Activated naive CD8-positive, alpha-beta T cell treated with anti-CD3 and anti-CD28 coated beads, Interleukin-2, amount 10 ng/mL, durations not matched to agents 7 days and 5 days (primary cell): ENCODE measurements around the gene HAUS6. TPM values are rescaled to one million over a fixed set of nuclear protein-coding genes. Genes with fewer than 3 reads are reported as not detected.
"Not testable (repeated sequence)": the region's sequence is repeated elsewhere in the genome, so short reads cannot be mapped to it uniquely, and the experiment has no call there.

Experiments
- ATAC-seq: fragments of 150-1000 bp; cut with Tn5 transposase; one replicate; pipeline ENCODE4 v1.10.0; 2021; ENCODE audit warnings: low read depth, moderate library complexity
- POLR2A ChIA-PET: fragments of 350-600 bp; sonication (Branson Sonifier 250); formaldehyde crosslinking; loops from one replicate; lab custom pipeline; 2021; ENCODE audit warnings: antibody characterized with exemption; lab: Charles Lee
- DNase-seq: peaks from one replicate; pipeline ENCODE4 v3.0.0; 2021
- H3K27ac Mint-ChIP-seq: one replicate; pipeline ENCODE4 v1.8.0; 2022; ENCODE audit warnings: mild to moderate bottlenecking, mixed read lengths
- H3K27me3 Mint-ChIP-seq: one replicate; pipeline ENCODE4 v1.8.0; 2022; ENCODE audit warnings: mild to moderate bottlenecking, moderate library complexity, mixed read lengths
- H3K36me3 Mint-ChIP-seq: one replicate; pipeline ENCODE4 v1.8.0; 2021; ENCODE audit warnings: mild to moderate bottlenecking, mixed read lengths
- H3K4me1 Mint-ChIP-seq: one replicate; pipeline ENCODE4 v1.8.0; 2021; ENCODE audit warnings: mixed read lengths
- H3K4me3 Mint-ChIP-seq: one replicate; pipeline ENCODE4 v1.8.0; 2022; ENCODE audit warnings: mild to moderate bottlenecking, moderate library complexity, mixed read lengths
- H3K9me3 Mint-ChIP-seq: one replicate; pipeline ENCODE4 v1.8.0; 2021; ENCODE audit warnings: mixed read lengths
- total RNA-seq, 2 experiments: library from RNA; stranded (reverse); gene quantifications; one replicate each; pipeline ENCODE4 v1.2.3, GENCODE V29; 2021

HAUS6 gene
- total RNA-seq = 10 to 100 TPM; 23.9 to 27.6 TPM

- H3K4me1 Mint-ChIP-seq = peaks cover 21% of the 10 kb centered on the region
- H3K36me3 Mint-ChIP-seq = peaks cover 13% of the 10 kb centered on the region
- H3K27me3 Mint-ChIP-seq = no peaks in the 10 kb centered on the region
- ATAC-seq (peak; percentile 92), DNase-seq (peak; percentile 90)
- peak within 1 kb of the TSS; percentile 87 for H3K4me3 Mint-ChIP-seq
- no peaks in the 10 kb centered on the region for H3K9me3 Mint-ChIP-seq
- H3K27ac Mint-ChIP-seq = peak within 1 kb of the TSS; percentile 93
- POLR2A ChIA-PET = interaction anchor here (0.6 to 2.5 kb wide), 12 partner anchors 13 to 423 kb away, joined by 3 to 10 read pairs (median 4); partner anchors contain the start of genes DENND4C and RRAGA
Measured at GRCh38 chr9:19102631-19103345, at the start of gene HAUS6. Gene HAUS6, minus strand, starts transcription at chr9:19102904. Its CDS starts 253 bp downstream, at chr9:19102651.

GRCh38 chr9:19152160-19152498 is 49.4 kb upstream of the HAUS6 start:
- not testable (repeated sequence) for H3K4me3 Mint-ChIP-seq, H3K27ac Mint-ChIP-seq, DNase-seq, ATAC-seq, H3K9me3 Mint-ChIP-seq, H3K27me3 Mint-ChIP-seq, H3K36me3 Mint-ChIP-seq
- peaks cover 12% of the 10 kb centered on the region for H3K4me1 Mint-ChIP-seq
- POLR2A ChIA-PET = interaction anchor here (0.6 to 1.1 kb wide), 2 partner anchors 14 to 79 kb away, joined by 3 to 4 read pairs; partner anchors contain the start of gene DENND4C

- peaks cover 12% of the 10 kb centered on the region for H3K4me1 Mint-ChIP-seq
- no peaks in the 10 kb centered on the region for H3K36me3 Mint-ChIP-seq
- ATAC-seq (no peak), DNase-seq (no peak)
- no peak overlapping the region for H3K4me3 Mint-ChIP-seq
- H3K27me3 Mint-ChIP-seq = no peaks in the 10 kb centered on the region
- no peaks in the 10 kb centered on the region for H3K9me3 Mint-ChIP-seq
- H3K27ac Mint-ChIP-seq = no peak overlapping the region
- POLR2A ChIA-PET = interaction anchor here (0.6 to 1.1 kb wide), 2 partner anchors 13 to 79 kb away, joined by 3 to 4 read pairs; partner anchors contain the start of gene DENND4C
Measured at GRCh38 chr9:19151425-19152159, 48.9 kb upstream of the HAUS6 start.

- no peaks in the 10 kb centered on the region for H3K9me3 Mint-ChIP-seq
- H3K4me1 Mint-ChIP-seq = no peaks in the 10 kb centered on the region
- H3K4me3 Mint-ChIP-seq = no peak overlapping the region
- ATAC-seq (no peak), DNase-seq (no peak)
- H3K27me3 Mint-ChIP-seq = no peaks in the 10 kb centered on the region
- H3K27ac Mint-ChIP-seq = no peak overlapping the region
- no peaks in the 10 kb centered on the region for H3K36me3 Mint-ChIP-seq
- POLR2A ChIA-PET = no interaction called here
Measured at GRCh38 chr9:19149230-19149629, 46.5 kb upstream of the HAUS6 start.

- no peak overlapping the region for H3K4me3 Mint-ChIP-seq
- no peaks in the 10 kb centered on the region for H3K36me3 Mint-ChIP-seq
- H3K4me1 Mint-ChIP-seq = no peaks in the 10 kb centered on the region
- DNase-seq = no peak
- no peak for ATAC-seq
- no peaks in the 10 kb centered on the region for H3K9me3 Mint-ChIP-seq
- H3K27ac Mint-ChIP-seq = no peak overlapping the region
- H3K27me3 Mint-ChIP-seq = no peaks in the 10 kb centered on the region
- POLR2A ChIA-PET = no interaction called here
Measured at GRCh38 chr9:19148187-19148586, 45.5 kb upstream of the HAUS6 start.

- Mint-ChIP-seq H3K4me3 (no peak overlapping the region), H3K9me3 (no peaks in the 10 kb centered on the region), H3K4me1 (peaks cover 3% of the 10 kb centered on the region), H3K36me3 (no peaks in the 10 kb centered on the region), H3K27me3 (no peaks in the 10 kb centered on the region), H3K27ac (no peak overlapping the region)
- POLR2A ChIA-PET = no interaction called here
- ATAC-seq (no peak), DNase-seq (no peak)
Measured at GRCh38 chr9:19146441-19147024, 43.8 kb upstream of the HAUS6 start.

GRCh38 chr9:19145881-19146280 is 43.2 kb upstream of the HAUS6 start:
- no peak overlapping the region for H3K4me3 Mint-ChIP-seq
- no peaks in the 10 kb centered on the region for H3K36me3 Mint-ChIP-seq
- POLR2A ChIA-PET = no interaction called here
- H3K27ac Mint-ChIP-seq = no peak overlapping the region
- ATAC-seq (no peak), DNase-seq (no peak)
- H3K27me3 Mint-ChIP-seq = no peaks in the 10 kb centered on the region
- H3K9me3 Mint-ChIP-seq = no peaks in the 10 kb centered on the region
- H3K4me1 Mint-ChIP-seq = peaks cover 3% of the 10 kb centered on the region

- H3K9me3 Mint-ChIP-seq = no peaks in the 10 kb centered on the region
- POLR2A ChIA-PET = no interaction called here
- no peaks in the 10 kb centered on the region for H3K36me3 Mint-ChIP-seq
- H3K27ac Mint-ChIP-seq = no peak overlapping the region
- peaks cover 8% of the 10 kb centered on the region for H3K4me1 Mint-ChIP-seq
- no peak for DNase-seq
- peaks cover 2% of the 10 kb centered on the region for H3K27me3 Mint-ChIP-seq
- no peak for ATAC-seq
- no peak overlapping the region for H3K4me3 Mint-ChIP-seq
Measured at GRCh38 chr9:19140259-19140658, 37.6 kb upstream of the HAUS6 start.

GRCh38 chr9:19138084-19138483 is 35.4 kb upstream of the HAUS6 start:
- Mint-ChIP-seq H3K4me3 (no peak overlapping the region), H3K9me3 (no peaks in the 10 kb centered on the region), H3K27ac (no peak overlapping the region), H3K4me1 (peaks cover 12% of the 10 kb centered on the region), H3K27me3 (peaks cover 2% of the 10 kb centered on the region), H3K36me3 (no peaks in the 10 kb centered on the region)
- POLR2A ChIA-PET = interaction anchor here (0.7 kb wide), 1 partner anchor 14 kb away, joined by 4 read pairs; no protein-coding TSS in a partner anchor
- DNase-seq (no peak), ATAC-seq (no peak)

- POLR2A ChIA-PET = no interaction called here
- no peak overlapping the region for H3K4me3 Mint-ChIP-seq
- no peak for ATAC-seq
- H3K4me1 Mint-ChIP-seq = peaks cover 9% of the 10 kb centered on the region
- no peak for DNase-seq
- H3K36me3 Mint-ChIP-seq = no peaks in the 10 kb centered on the region
- no peak overlapping the region for H3K27ac Mint-ChIP-seq
- H3K9me3 Mint-ChIP-seq = no peaks in the 10 kb centered on the region
- H3K27me3 Mint-ChIP-seq = peaks cover 2% of the 10 kb centered on the region
Measured at GRCh38 chr9:19137282-19137681, 34.6 kb upstream of the HAUS6 start.

GRCh38 chr9:19136129-19136528 is 33.4 kb upstream of the HAUS6 start:
- Mint-ChIP-seq H3K27ac (no peak overlapping the region), H3K4me3 (no peak overlapping the region), H3K36me3 (no peaks in the 10 kb centered on the region), H3K27me3 (peaks cover 2% of the 10 kb centered on the region), H3K9me3 (no peaks in the 10 kb centered on the region), H3K4me1 (peaks cover 9% of the 10 kb centered on the region)
- DNase-seq (no peak), ATAC-seq (no peak)
- POLR2A ChIA-PET = interaction anchor here (0.7 kb wide), 1 partner anchor 86 kb away, joined by 3 read pairs; no protein-coding TSS in a partner anchor

GRCh38 chr9:19133549-19134345 is 31.0 kb upstream of the HAUS6 start:
- no peak for ATAC-seq

GRCh38 chr9:19130436-19130835 is 27.7 kb upstream of the HAUS6 start:
- Mint-ChIP-seq H3K9me3 (no peaks in the 10 kb centered on the region), H3K4me1 (peaks cover 23% of the 10 kb centered on the region), H3K27me3 (no peaks in the 10 kb centered on the region), H3K36me3 (no peaks in the 10 kb centered on the region), H3K4me3 (no peak overlapping the region), H3K27ac (no peak overlapping the region)
- DNase-seq (no peak), ATAC-seq (no peak)
- POLR2A ChIA-PET = no interaction called here

More at GRCh38 chr9:19133549-19134345, 31.0 kb upstream of the HAUS6 start:
- DNase-seq = no peak
- peaks cover 20% of the 10 kb centered on the region for H3K4me1 Mint-ChIP-seq
- H3K27ac Mint-ChIP-seq = no peak overlapping the region
- POLR2A ChIA-PET = no interaction called here
- no peaks in the 10 kb centered on the region for H3K36me3 Mint-ChIP-seq
- no peaks in the 10 kb centered on the region for H3K9me3 Mint-ChIP-seq
- no peak overlapping the region for H3K4me3 Mint-ChIP-seq
- H3K27me3 Mint-ChIP-seq = peaks cover 2% of the 10 kb centered on the region
